ENCODE data around the gene OLIG2.

The OLIG2 gene

GRCh38 chr21:33033961-33034413 is 8.3 kb downstream of the OLIG2 start:
- no peak for DNase-seq

GRCh38 chr21:33035147-33035546 is 9.4 kb downstream of the OLIG2 start:
- no peak for DNase-seq

DNA sequence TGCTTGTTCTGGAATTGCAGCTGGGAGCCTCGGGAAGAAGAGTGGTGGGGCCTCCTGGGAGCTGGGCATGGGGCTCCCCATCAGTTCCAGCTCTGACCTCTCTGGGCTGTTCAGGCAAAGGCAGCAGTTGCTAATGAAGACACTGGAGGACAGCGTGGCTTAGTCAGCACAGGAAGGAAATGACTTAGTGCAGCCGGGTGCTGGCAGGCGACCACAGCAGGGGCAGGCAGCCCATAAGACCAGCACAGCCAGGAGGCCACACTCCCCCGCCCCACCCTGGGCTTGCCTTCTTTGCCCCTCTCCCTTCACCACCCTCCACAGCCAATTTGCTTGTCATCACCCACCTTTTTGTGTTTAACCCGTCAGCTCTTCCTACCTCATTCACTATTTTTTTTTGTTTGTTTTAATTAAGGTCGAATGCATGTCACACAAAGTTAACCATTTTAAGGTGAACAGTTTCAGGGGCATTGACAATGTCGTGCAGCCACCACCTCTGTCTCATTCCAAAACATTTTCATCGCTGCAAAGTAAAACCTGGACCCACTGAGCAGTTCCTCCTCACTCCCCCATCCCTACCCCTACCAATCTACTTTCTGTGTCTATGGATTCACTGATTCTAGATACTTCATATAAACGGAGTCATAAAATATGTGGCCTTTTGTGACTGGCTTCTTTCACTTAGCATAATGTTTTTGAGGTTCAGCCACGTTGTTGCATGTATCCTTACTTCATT is 10.9 kb downstream of the OLIG2 start:
- DNase-seq, result no peak

GRCh38 chr21:33037501-33037900 is 11.8 kb downstream of the OLIG2 start:
- DNase-seq, result no peak

DNA sequence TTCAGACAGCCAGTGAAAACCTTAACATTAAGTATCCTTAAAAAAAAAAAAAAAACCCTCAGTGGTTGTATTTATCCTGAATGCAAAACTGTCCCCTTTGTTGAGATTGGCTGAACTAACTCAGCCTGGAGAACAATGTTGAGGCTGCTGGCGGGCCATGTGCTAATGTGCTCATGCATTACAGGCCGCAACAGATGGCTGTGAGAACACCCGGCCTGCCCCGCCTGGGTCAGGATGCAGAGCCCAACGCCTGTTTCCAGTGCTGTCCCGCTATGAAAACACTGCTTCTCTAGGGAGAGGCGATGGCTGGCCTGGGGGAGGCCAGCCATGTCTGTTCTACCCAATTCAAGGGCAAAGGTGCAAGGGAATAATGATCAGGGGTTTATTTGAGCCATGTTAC is 13.8 kb downstream of the OLIG2 start:
- DNase-seq, result no peak

- no peak for DNase-seq
These were observed 14.5 kb downstream of the OLIG2 start for GRCh38 chr21:33040215-33040614.

DNA sequence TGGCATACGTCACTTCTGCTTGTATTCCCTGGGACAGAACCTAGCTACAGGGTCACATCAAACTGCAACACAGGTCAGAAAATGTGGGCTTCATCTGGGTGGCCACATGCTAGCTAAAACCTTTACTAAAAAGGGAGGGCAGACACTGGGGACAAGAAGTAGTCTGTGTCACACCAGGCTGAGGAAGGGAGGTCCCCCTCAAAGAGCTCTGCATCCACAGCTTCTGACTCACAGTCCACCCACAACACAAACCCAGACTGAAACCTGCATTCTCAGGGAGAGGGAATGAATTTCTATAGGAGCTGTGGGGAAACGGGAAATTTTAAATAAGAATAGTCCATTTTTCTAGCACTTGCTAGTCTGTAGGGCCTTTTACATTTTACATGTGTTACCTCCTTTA is 16.2 kb downstream of the OLIG2 start:
- DNase-seq, result no peak

GRCh38 chr21:33042812-33043211 is 17.1 kb downstream of the OLIG2 start:
- DNase-seq, result no peak

- DNase-seq, result no peak
These were observed 20.7 kb downstream of the OLIG2 start for GRCh38 chr21:33046455-33046854.

DNA sequence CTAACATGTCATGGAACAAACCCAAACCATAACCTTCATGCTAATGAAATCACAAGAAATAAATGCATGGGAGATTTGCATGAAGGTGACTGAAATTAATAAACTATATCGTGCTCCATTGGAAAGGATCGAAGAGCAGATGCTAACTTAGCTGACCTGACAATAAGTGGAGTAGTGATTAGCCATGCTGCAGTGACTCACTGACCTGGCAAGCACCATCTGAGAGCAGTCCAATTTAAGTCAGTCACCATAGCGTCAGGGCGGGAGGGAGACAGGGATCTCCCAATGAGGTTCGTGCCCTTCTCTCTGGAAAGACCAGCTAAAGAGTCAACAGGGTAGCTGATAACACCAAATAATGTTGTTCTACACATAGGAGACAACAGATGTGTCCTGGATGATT is 21.5 kb downstream of the OLIG2 start:
- DNase-seq, result no peak

DNA sequence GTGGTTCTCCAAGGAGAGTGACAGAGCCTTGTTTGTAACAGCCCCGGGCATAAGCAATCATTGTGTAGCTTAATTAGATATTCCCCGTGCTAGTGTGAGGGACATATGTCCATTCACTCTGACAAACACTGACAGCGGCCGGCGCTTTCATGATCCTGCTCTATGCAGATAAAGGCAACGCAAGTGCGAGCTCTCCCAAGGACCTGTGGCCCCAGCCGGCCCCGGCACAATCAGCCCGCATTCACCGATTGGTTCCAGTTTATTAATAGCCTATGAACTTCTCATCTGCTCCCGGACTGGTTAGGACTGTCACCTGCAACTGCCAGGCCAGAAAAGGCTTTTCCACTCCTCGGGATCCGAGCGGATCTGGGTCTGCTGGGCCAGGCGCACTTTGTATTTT is 26.2 kb downstream of the OLIG2 start:
- no peak for DNase-seq

DNA sequence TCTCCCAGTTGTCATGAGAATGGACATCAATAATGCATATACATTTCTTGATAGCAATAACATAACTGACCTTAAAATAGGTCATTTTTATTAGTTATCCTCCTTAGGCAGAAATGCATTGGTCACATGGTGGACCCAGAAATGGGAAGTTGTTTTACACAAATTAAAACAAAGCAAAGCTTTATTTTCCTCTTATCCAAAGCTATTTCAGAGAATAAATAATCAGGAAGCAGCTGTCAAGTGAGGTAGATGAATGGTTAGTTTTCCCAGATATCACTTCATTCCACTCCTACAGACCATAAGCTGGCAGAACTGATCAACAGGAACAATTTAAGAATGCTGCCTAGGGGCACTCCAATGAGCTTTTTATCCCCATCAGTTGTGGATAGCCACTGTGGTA is 28.2 kb downstream of the OLIG2 start:
- DNase-seq, result no peak

GRCh38 chr21:33055991-33056390 is 30.3 kb downstream of the OLIG2 start:
- no peak for DNase-seq

- no peak for DNase-seq
These were observed 31.7 kb downstream of the OLIG2 start for GRCh38 chr21:33057385-33057940.

GRCh38 chr21:33058527-33058926 is 32.8 kb downstream of the OLIG2 start:
- no peak for DNase-seq

GRCh38 chr21:33058957-33059356 is 33.2 kb downstream of the OLIG2 start:
- DNase-seq, result no peak

DNA sequence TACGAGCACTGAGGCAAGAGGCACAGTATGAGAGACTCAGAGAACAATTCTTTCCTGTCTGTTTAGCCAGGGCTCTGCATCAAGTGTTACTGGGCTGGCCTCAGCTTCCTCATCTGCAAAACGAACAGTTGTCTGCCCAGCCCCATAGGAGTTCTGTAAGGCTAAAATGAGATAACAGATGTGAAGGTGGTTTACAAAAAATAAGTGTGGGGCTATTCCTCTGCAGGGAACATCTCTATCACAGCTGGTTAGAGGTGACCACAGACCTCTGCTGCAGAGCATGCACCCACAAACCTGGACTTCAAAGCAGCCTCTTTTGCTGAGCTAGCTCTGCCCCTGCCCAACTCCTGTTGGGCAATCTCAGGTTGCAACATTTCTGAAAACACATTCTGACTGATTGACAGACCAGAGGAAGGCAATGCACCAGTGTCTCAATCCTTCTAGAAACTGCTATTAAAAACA is 33.7 kb downstream of the OLIG2 start:
- DNase-seq, result no peak

- DNase-seq, result no peak
These were observed 35.5 kb downstream of the OLIG2 start for GRCh38 chr21:33061233-33061632.

GRCh38 chr21:33063375-33063883 is 37.7 kb downstream of the OLIG2 start:
- DNase-seq, result no peak

GRCh38 chr21:33063907-33064622 is 38.3 kb downstream of the OLIG2 start:
- DNase-seq, result no peak

DNA sequence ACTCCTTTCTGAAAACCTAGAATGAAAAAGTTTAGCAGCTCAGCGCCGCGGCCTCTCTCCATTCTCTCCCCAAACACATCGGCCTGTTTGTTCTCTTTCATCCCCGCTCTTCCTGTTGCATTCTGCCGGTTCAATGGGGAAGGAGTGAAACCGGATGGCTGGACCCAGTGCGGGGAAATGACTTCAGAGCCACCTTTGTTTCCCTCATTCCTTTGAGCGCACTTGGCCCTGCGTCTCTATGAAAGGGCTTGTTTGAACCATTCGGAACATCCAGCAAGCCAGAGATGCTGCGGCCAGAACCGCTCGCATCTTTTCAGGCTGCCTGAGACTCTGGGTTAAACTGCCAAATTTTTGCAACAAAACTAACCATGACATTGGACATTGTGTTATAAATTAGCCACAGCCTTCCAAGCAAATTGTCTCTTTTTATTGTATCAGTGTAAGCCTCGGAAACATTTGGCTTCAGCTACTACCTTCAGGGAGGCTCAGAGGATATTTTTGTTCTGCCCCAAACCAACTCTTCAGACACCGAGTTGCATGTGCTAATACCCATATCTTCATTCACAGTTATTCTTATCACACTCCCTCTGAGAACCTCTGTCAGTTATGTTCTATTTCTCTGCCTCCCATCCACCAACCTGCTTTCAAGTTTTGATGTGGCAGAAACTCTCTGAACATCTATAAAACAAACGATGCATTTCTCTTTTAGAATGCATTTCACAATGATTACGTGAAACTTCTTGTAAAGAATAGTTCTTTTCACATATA is 39.1 kb downstream of the OLIG2 start:
- DNase-seq, result no peak

- no peak for DNase-seq
These were observed 41.3 kb downstream of the OLIG2 start for GRCh38 chr21:33067043-33067442.

DNA sequence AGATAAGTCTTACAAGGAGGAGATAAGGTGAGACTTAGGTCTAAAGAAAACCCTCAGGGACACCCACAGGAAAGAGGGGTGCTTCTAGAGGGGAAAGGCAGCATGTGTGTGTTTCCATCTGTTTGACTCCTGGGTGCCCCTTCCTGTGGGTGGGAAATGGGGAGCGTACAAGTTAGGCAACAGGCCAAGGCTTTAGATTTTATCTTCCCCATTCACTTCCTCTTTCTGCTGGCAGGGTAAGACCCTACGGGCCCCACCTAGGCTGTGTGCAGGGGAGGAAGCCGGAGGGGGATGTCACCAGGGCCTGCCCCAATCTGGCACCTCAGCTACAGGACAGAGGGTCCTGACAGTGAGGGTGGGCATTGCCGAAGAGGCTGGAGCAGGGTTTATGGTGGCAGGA is 41.7 kb downstream of the OLIG2 start:
- DNase-seq, result no peak

All from GOT3 (cell line).